ENCODE measurements around the gene GMEB1.
A peak's percentile ranks its signal among the peaks of the same experiment; 100 is the strongest.
"Not testable (repeated sequence)": the region's sequence is repeated elsewhere in the genome, so short reads cannot be mapped to it uniquely, and the experiment has no call there.

GMEB1 gene

DNA sequence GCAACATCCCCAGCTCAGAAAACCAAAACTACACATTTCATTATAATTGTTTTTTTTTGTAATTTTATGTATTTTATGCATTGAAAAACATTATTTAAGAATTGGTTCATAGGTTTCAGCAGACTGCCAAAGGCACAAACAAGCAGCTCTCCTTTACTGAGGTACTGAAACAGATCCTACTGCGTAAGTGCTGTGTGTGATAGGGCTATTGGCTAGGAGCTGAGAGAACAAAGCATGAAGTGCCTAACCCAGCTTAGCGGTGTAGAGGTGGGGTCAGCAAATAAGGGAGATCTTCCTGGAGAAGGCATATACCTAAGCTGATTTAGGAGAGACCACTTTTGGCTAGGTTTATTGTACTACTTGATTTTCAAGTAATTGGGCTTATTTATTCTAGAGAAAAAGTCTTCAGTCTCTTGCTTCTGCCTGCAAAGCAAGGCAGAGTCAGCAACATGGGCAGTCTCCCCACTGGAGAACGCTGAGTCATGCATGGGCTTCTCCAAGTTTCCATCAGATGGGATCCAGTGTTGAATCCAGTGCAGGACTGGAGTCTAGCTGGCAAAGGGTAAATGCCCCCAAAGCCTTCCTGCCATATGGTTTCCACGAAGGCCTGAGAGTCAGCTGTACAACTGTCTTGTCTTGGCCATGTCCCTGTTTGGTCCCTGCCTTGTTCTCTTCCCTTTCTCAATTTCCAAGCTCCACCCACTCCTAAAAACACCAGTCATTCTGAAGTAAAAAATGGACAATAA is 50.2 kb downstream of the GMEB1 start:
- DNase-seq (ENCODE audit: insufficient read length, low spot score) (no peak), FAIRE-seq (no peak)
- no peak for TF ChIP-seq POLR2A (IDR thresholded peaks at IDR 0.05; ENCODE audit: low read depth, low read length)

DNA sequence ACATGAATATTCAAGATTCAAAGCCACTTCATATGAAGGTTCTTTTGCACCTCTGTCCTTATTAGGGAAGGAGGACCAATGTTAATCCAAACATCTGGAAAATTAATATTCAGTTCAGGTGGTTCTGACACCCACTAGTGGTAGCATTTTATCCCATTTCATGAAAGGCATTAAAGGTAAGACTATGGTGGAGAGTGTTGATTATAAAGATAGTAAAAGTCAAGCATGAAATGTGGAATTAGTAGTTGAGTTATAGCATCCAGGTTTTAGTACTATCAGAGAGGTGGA is 50.7 kb downstream of the GMEB1 start:
- TF ChIP-seq POLR2A (IDR thresholded peaks at IDR 0.05; ENCODE audit: low read depth, low read length): no peak
- FAIRE-seq: no peak
- no peak for DNase-seq (ENCODE audit: insufficient read length, low spot score)

GRCh38 chr1:28720376-28720775 is 51.8 kb downstream of the GMEB1 start:
- FAIRE-seq (no peak), DNase-seq (ENCODE audit: insufficient read length, low spot score) (no peak)
- TF ChIP-seq POLR2A (IDR thresholded peaks at IDR 0.05; ENCODE audit: low read depth, low read length): no peak

GRCh38 chr1:28721927-28722326 is 53.3 kb downstream of the GMEB1 start:
- not testable (repeated sequence) for FAIRE-seq; DNase-seq (ENCODE audit: insufficient read length, low spot score)

GRCh38 chr1:28725365-28725764 is 56.8 kb downstream of the GMEB1 start:
- not testable (repeated sequence) for DNase-seq (ENCODE audit: insufficient read length, low spot score); FAIRE-seq

DNA sequence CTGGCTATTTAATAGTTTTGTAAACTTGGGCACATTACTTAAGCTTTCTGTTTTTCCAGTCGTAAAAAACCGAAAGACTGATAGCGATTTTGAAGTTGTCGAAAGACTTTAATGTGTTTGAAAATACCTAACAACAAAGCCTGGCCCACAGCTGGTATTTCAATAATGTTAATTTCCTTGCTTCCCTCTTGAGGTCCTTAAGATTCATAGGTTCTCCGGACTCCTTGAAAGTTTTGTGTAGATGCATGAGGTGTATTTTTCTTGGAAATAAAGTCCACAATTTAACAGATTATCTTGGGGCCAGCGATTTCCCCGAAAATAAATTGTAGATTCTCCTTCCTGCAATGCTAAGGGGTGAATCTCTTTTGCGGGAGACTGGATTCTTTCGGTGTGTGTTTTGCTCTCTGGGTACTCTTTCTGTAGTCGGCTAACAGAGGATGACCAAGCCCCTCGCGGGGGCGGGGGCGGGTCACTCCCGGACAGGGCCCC is 67.4 kb downstream of the GMEB1 start:
- no peak for FAIRE-seq

DNA sequence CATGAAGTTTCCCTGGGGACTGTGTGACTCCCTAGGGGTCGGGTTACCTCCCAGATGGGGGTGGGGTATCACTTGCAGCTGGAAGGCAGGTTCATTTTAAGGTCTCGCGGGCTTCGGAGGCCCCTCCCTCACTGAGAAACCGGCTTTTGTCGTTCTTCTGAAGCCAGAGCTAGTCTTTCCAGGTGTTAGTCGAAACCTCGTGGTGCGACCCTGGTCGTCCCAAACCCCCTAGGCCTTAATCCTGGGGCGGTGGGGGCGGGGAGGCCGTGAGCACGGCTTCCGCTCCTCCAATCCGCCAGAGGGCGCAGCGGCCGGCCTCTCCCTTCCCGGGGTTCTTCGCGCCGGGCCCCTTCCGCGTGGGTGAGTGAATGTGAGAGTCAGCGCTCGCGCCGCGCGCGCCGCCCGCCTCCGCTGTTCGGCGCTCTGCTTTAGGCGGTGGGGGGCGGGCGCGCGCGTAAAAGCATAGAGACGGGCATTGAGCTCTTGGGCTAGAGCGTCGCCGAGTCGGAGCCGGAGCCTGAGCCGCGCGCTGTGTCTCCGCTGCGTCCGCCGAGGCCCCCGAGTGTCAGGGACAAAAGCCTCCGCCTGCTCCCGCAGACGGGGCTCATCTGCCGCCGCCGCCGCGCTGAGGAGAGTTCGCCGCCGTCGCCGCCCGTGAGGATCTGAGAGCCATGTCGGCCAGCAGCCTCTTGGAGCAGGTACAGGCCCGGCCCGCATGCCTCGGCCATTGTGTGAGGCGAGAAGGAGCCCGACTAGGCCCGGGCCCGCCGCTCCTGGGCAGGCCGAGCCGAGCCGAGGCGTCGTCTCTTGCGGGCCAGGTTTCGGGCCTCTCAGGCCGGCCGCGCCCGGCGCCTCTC is 68.1 kb downstream of the GMEB1 start, which contains the start of gene YTHDF2:
Gene YTHDF2, plus strand, starts transcription at position 491 of the 857 bp plus-strand sequence. Its CDS starts 181 bp downstream, at position 672.
- FAIRE-seq (no peak), DNase-seq (ENCODE audit: insufficient read length, low spot score) (peak; percentile 65)
- TF ChIP-seq POLR2A (IDR thresholded peaks at IDR 0.05; ENCODE audit: low read depth, low read length): no peak; the same call in 1 of the 2 replicates

More for the DNA sequence above, 67.4 kb downstream of the GMEB1 start:
- no peak for TF ChIP-seq POLR2A (IDR thresholded peaks at IDR 0.05; ENCODE audit: low read depth, low read length)
- DNase-seq (ENCODE audit: insufficient read length, low spot score): peak; percentile 29

GRCh38 chr1:28737307-28738132 is 68.9 kb downstream of the GMEB1 start:
- TF ChIP-seq POLR2A (IDR thresholded peaks at IDR 0.05; ENCODE audit: low read depth, low read length): no peak
- no peak for FAIRE-seq
- DNase-seq (ENCODE audit: insufficient read length, low spot score): peak; percentile 21

- DNase-seq (ENCODE audit: insufficient read length, low spot score): no peak
- TF ChIP-seq POLR2A (IDR thresholded peaks at IDR 0.05; ENCODE audit: low read depth, low read length): no peak
- FAIRE-seq: no peak
Measured at GRCh38 chr1:28740118-28740517, 71.5 kb downstream of the GMEB1 start.

- TF ChIP-seq POLR2A (IDR thresholded peaks at IDR 0.05; ENCODE audit: low read depth, low read length): no peak
- FAIRE-seq: no peak
- no peak for DNase-seq (ENCODE audit: insufficient read length, low spot score)
Measured at GRCh38 chr1:28744184-28744583, 75.6 kb downstream of the GMEB1 start.

GRCh38 chr1:28745653-28746173 is 77.1 kb downstream of the GMEB1 start:
- DNase-seq (ENCODE audit: insufficient read length, low spot score) (no peak), FAIRE-seq (no peak)
- no peak for TF ChIP-seq POLR2A (IDR thresholded peaks at IDR 0.05; ENCODE audit: low read depth, low read length)

DNA sequence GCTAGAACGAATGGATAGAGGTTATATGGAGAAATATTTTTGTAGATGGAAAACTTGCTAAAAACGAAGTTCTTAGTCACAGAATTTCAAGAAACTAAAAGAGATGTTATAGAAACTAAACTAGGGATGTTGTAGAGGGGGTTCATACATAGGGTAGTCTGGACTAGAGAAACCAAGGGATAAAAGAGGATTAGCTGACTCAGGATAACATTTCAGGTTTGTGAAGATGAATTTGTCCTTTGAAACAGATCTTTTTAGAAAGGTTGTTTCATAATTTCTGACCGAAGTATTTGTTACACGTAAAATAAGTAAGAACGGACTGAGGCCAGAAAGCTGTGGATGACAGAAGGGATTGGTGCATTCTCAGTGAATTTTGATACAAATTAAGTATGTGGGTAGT is 81.7 kb downstream of the GMEB1 start:
- FAIRE-seq (no peak), DNase-seq (ENCODE audit: insufficient read length, low spot score) (no peak)
- TF ChIP-seq POLR2A (IDR thresholded peaks at IDR 0.05; ENCODE audit: low read depth, low read length): no peak

DNA sequence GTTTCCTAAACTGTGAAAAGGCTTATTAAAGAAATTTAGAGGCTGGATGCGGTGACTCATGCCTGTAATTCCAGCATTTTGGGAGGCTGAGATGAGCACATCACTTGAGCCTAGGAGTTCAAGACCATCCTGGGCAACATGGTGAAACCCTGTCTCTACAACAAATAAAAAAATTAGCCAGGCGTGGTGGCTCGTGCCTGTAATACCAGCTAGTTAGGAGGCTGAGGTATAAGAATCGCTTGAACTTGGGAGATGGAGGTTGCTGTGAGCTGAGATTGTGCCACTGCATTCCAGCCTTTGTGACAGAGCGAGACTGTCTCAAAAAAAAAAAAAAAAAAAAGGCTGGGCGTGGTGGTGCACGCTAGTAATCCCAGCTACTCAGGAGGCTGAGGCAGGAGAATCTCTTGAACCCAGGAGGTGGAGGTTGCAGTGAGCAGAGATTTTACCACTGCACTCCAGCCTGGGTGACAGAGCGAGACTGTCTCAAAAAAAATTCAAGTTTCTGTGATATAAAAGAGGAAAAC is 82.2 kb downstream of the GMEB1 start:
- not testable (repeated sequence) for FAIRE-seq

More for the DNA sequence above, 82.2 kb downstream of the GMEB1 start:
- DNase-seq (ENCODE audit: insufficient read length, low spot score): not testable (repeated sequence)

Data from H54 (cell line).